Measurements from ENCODE around the gene ARHGEF10L. TPM values are rescaled to one million over a fixed set of nuclear protein-coding genes. Genes with fewer than 3 reads are reported as not detected.

ARHGEF10L gene
- total RNA-seq, 1 donor, result 39.1 TPM

DNA sequence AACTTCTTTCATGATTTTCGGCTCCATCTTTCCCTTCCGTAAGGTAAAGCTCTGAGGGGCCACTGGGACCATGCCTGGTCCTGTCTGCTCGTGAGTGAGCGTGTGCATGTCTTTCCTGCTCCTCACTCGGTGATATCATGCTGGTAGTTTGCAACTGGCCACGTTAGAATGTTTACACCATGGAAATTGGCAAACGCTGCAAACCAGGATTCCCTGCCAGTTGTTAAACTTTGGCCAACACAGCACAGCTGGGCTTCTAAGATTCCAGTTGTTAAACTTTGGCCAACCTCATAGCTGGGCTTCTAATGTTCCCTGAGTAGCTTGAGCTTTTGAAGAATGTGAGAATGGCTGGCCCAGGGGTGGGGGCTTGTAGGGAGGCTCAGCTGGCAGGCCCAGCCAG is 147.6 kb downstream of the ARHGEF10L start:
- no peaks in the 10 kb centered on the region for H3K27me3 ChIP-seq (ENCODE audit: insufficient read depth, low read length)
- H3K27ac ChIP-seq (ENCODE audit: low read depth, low read length), result no peak overlapping the region
- H3K9me3 ChIP-seq (ENCODE audit: low read depth, low read length), result no peaks in the 10 kb centered on the region
- no peaks in the 10 kb centered on the region for H3K79me2 ChIP-seq (ENCODE audit: insufficient read depth, low read length)
- no peak overlapping the region for H3K4me2 ChIP-seq (ENCODE audit: insufficient read depth, low read length)
- DNase-seq (ENCODE audit: insufficient read length, low spot score, missing footprints), result no peak
- H3K4me1 ChIP-seq (ENCODE audit: insufficient read depth, low read length), result no peaks in the 10 kb centered on the region
- no peak overlapping the region for H2AFZ ChIP-seq (ENCODE audit: low read length)
- no peak overlapping the region for H3K4me3 ChIP-seq (ENCODE audit: insufficient read depth, low read length)
- TF ChIP-seq, protein P1, sequence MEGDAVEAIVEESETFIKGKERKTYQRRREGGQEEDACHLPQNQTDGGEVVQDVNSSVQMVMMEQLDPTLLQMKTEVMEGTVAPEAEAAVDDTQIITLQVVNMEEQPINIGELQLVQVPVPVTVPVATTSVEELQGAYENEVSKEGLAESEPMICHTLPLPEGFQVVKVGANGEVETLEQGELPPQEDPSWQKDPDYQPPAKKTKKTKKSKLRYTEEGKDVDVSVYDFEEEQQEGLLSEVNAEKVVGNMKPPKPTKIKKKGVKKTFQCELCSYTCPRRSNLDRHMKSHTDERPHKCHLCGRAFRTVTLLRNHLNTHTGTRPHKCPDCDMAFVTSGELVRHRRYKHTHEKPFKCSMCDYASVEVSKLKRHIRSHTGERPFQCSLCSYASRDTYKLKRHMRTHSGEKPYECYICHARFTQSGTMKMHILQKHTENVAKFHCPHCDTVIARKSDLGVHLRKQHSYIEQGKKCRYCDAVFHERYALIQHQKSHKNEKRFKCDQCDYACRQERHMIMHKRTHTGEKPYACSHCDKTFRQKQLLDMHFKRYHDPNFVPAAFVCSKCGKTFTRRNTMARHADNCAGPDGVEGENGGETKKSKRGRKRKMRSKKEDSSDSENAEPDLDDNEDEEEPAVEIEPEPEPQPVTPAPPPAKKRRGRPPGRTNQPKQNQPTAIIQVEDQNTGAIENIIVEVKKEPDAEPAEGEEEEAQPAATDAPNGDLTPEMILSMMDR (IDR thresholded peaks at IDR 0.05; ENCODE audit: extremely low read depth, low read depth, low read length), result no peak
- H3K36me3 ChIP-seq (ENCODE audit: insufficient read depth, low read length), result peaks cover 13% of the 10 kb centered on the region
- peaks cover 15% of the 10 kb centered on the region for H4K20me1 ChIP-seq (ENCODE audit: insufficient read depth, low read length)

DNA sequence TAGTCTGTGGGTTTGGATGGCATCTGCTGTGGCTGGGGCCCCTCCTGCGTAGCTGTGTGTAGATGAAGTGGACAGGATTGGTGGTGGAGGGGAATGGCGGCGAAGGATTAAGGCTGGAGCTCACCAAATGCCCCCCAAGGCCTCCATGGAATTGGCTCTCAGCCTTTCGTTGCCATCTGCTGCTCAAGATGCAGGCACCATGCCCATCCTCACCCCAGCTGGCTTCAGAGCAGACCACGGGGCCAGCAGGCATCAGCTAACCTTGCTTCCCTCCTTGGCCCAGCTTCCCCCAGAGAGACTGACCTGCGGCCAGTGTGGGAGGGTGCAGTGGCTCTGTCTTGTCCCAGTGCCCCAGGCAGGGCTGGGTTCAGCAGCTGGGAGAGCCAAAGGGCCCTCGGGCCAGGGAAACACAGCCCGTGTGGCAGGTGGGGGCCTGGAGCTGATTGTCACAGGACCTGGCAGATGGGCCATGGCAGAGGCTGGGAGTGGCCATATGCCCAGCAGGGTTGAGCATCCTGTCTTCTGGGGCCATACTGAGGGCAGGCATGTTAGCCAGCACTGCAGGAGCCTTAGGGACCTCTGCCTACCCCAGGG is 148.8 kb downstream of the ARHGEF10L start:
- peaks cover 16% of the 10 kb centered on the region for H3K36me3 ChIP-seq (ENCODE audit: insufficient read depth, low read length)
- H3K4me1 ChIP-seq (ENCODE audit: insufficient read depth, low read length), result no peaks in the 10 kb centered on the region
- no peak overlapping the region for H3K4me2 ChIP-seq (ENCODE audit: insufficient read depth, low read length)
- H3K79me2 ChIP-seq (ENCODE audit: insufficient read depth, low read length), result no peaks in the 10 kb centered on the region
- DNase-seq (ENCODE audit: insufficient read length, low spot score, missing footprints), result no peak
- no peak overlapping the region for H2AFZ ChIP-seq (ENCODE audit: low read length)
- no peak overlapping the region for H3K27ac ChIP-seq (ENCODE audit: low read depth, low read length)
- H4K20me1 ChIP-seq (ENCODE audit: insufficient read depth, low read length), result peaks cover 12% of the 10 kb centered on the region
- TF ChIP-seq, protein P1 (IDR thresholded peaks at IDR 0.05; ENCODE audit: extremely low read depth, low read depth, low read length), result no peak
- no peaks in the 10 kb centered on the region for H3K27me3 ChIP-seq (ENCODE audit: insufficient read depth, low read length)
- H3K9me3 ChIP-seq (ENCODE audit: low read depth, low read length), result no peaks in the 10 kb centered on the region
- H3K4me3 ChIP-seq (ENCODE audit: insufficient read depth, low read length), result no peak overlapping the region

DNA sequence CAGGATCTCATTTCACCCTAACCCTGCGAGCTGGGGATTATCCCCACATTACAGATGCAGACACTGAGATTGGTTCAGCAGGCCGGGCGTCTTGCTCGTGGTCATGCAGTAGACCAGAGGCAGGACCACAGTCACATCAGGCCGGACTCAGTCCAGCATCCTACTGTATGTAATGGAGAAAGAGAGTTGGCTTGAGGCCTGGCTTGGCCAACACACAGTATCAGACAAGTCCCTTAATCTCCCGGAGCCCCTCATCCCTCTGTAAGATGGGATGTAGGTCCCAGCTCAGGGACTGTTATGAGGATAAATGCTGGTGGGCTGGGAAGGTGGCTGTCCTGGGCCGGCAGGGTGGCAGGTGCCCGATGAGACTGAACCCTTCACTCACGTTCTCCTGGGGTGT is 149.5 kb downstream of the ARHGEF10L start:
- H3K4me3 ChIP-seq (ENCODE audit: insufficient read depth, low read length), result no peak overlapping the region
- TF ChIP-seq, protein P1 (IDR thresholded peaks at IDR 0.05; ENCODE audit: extremely low read depth, low read depth, low read length), result no peak
- H4K20me1 ChIP-seq (ENCODE audit: insufficient read depth, low read length), result peaks cover 12% of the 10 kb centered on the region
- no peaks in the 10 kb centered on the region for H3K4me1 ChIP-seq (ENCODE audit: insufficient read depth, low read length)
- no peaks in the 10 kb centered on the region for H3K79me2 ChIP-seq (ENCODE audit: insufficient read depth, low read length)
- no peaks in the 10 kb centered on the region for H3K27me3 ChIP-seq (ENCODE audit: insufficient read depth, low read length)
- no peak for DNase-seq (ENCODE audit: insufficient read length, low spot score, missing footprints)
- no peak overlapping the region for H3K4me2 ChIP-seq (ENCODE audit: insufficient read depth, low read length)
- H2AFZ ChIP-seq (ENCODE audit: low read length), result no peak overlapping the region
- H3K36me3 ChIP-seq (ENCODE audit: insufficient read depth, low read length), result peaks cover 14% of the 10 kb centered on the region
- no peaks in the 10 kb centered on the region for H3K9me3 ChIP-seq (ENCODE audit: low read depth, low read length)
- no peak overlapping the region for H3K27ac ChIP-seq (ENCODE audit: low read depth, low read length)

DNA sequence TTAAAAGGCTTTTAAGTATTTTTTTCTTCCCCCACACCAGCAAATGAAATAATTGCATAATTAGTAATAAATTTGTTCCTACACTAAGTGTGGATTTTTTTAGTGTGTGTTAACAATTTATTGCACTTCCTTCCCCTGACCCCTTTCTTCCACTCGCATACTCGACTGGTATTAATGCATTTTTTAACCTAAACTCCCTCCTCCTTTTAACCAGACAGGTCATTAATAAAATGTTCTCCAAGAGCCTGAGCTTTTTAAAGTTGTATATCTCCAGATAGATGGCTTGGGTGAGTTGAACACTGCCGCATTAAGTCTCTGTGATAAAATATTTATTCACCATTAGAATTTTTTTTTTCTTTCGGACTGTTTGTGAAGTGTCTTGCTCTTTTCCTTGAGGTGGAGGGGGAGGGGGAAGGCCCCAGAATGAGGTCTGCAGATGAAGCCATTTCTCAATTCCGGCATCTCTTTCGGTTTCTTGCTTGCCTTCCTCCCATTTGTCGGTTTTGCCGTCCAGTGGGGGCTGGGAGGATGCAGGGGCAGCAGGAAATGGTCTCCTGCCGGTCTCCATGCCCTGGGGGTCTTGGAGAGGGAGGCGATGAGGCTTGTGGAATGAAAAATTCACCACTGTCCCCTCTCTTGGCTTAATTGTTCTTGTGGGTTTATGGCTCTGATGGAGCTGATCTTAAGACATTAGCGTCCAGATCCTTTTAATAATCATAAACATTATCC is 151.6 kb downstream of the ARHGEF10L start:
- no peak for DNase-seq (ENCODE audit: insufficient read length, low spot score, missing footprints)
- H4K20me1 ChIP-seq (ENCODE audit: insufficient read depth, low read length), result peaks cover 10% of the 10 kb centered on the region
- H3K4me1 ChIP-seq (ENCODE audit: insufficient read depth, low read length), result peaks cover under 1% of the 10 kb centered on the region
- peaks cover 22% of the 10 kb centered on the region for H3K36me3 ChIP-seq (ENCODE audit: insufficient read depth, low read length)
- H3K79me2 ChIP-seq (ENCODE audit: insufficient read depth, low read length), result no peaks in the 10 kb centered on the region
- H3K9me3 ChIP-seq (ENCODE audit: low read depth, low read length), result no peaks in the 10 kb centered on the region
- H3K4me3 ChIP-seq (ENCODE audit: insufficient read depth, low read length), result no peak overlapping the region
- TF ChIP-seq, protein P1 (IDR thresholded peaks at IDR 0.05; ENCODE audit: extremely low read depth, low read depth, low read length), result no peak
- no peak overlapping the region for H2AFZ ChIP-seq (ENCODE audit: low read length)
- H3K4me2 ChIP-seq (ENCODE audit: insufficient read depth, low read length), result no peak overlapping the region
- H3K27me3 ChIP-seq (ENCODE audit: insufficient read depth, low read length), result no peaks in the 10 kb centered on the region
- H3K27ac ChIP-seq (ENCODE audit: low read depth, low read length), result no peak overlapping the region
